Esophagus muscularis mucosa (tissue), 3 donors: ENCODE data around the gene SDS.

Experiments
- CTCF ChIP-seq, 3 experiments: fragments of 200-600 bp in 2 of 3; fragments of 450-650 bp in 1 of 3; sonication (generic) in 2 of 3; IDR thresholded peaks; one replicate each; pipeline ENCODE4 v1.5.1; 2017 to 2019; ENCODE audit warnings: antibody characterized with exemption in 3 of 3, mild to moderate bottlenecking in 2 of 3, moderate library complexity in 1 of 3
- POLR2A ChIP-seq: fragments of 450-650 bp; IDR thresholded peaks from one replicate; pipeline ENCODE4 v1.6.1; 2017; ENCODE audit warnings: antibody characterized with exemption, moderate library complexity, mild to moderate bottlenecking, low read depth
- POLR2AphosphoS5 ChIP-seq, 2 donors: sonication (generic); formaldehyde crosslinking; IDR thresholded peaks; one replicate each; pipeline ENCODE4 v1.6.1; 2017; ENCODE audit warnings: antibody characterized with exemption in 2 of 2

- TF ChIP-seq CTCF (IDR thresholded peaks at IDR 0.05) (no peak), POLR2A (no peak), POLR2AphosphoS5 (IDR thresholded peaks at IDR 0.05) (no peak)
Observed at GRCh38 chr12:113400362-113400761, 3.3 kb downstream of the SDS start.
